NCI-H2171 (cell line): ENCODE data around the gene CHMP2B.
"Not testable (repeated sequence)": the region's sequence is repeated elsewhere in the genome, so short reads cannot be mapped to it uniquely, and the experiment has no call there.

Experiments used
- DNase-seq: peaks from one replicate; lab custom pipeline; 2025; lab: John Stamatoyannopoulos, UW

The CHMP2B gene

DNA sequence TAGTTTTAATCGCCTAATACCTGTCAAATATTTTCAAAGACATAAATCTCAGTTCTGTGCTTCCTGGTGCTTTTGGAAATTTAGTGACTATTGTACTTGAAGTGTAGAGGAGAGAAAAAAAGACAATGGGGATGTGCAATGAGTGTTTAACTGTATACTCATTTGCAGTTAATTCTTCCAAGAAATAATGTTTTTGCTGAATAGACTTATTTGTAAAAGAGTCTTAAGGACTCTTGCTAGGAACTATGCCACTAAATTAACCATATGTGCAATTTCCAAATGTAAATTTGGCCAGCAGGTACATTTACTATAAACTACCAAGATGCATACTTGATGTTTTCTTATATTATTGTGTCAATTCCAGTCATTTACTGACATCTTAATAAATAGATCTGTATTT is 2.0 kb downstream of the CHMP2B start:
- DNase-seq, result no peak

- no peak for DNase-seq
Observed at GRCh38 chr3:87233805-87234204, 6.7 kb downstream of the CHMP2B start.

DNA sequence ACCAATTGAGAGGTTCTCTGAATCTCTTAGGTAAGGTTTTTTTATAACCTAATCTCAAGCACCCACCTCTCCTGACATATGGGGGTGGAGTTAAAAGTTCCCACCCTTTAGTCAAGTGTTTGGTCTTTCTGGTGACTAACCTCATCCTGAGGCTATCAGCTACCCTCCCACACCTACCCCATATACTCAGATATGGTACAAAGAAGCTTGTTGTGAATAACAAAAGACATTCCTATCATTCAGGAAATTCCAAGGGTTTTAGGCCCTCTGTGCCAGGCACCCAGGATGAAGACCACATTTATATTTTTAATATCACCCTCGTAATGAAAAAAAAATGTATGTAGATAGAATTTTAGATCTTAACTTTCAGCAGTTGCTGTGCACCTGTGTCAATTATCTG is 9.0 kb downstream of the CHMP2B start:
- no peak for DNase-seq

GRCh38 chr3:87246662-87247429 is 19.7 kb downstream of the CHMP2B start:
- DNase-seq, result no peak

- no peak for DNase-seq
Observed at GRCh38 chr3:87247430-87247773, 20.3 kb downstream of the CHMP2B start.

- not testable (repeated sequence) for DNase-seq
Observed at GRCh38 chr3:87248231-87248630, 21.1 kb downstream of the CHMP2B start.

DNA sequence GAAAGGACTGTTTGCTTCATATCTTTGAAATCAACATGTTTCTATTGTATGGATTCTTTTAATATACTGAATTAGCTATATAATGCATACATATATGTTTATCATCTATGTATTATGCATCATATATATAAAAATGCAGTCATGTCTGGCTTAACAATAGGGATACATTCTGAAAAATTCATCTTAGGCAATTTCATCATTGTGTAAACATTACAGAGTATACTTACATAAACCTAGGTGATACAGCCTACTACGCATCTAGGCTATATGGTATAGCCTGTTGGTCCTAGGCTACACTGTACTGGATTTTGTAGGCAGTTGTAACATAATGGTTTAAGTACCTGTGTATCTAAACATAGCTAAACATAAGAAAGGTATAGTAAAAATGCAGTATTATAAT is 21.7 kb downstream of the CHMP2B start:
- no peak for DNase-seq

- no peak for DNase-seq
Observed at GRCh38 chr3:87250009-87250408, 22.9 kb downstream of the CHMP2B start.

DNA sequence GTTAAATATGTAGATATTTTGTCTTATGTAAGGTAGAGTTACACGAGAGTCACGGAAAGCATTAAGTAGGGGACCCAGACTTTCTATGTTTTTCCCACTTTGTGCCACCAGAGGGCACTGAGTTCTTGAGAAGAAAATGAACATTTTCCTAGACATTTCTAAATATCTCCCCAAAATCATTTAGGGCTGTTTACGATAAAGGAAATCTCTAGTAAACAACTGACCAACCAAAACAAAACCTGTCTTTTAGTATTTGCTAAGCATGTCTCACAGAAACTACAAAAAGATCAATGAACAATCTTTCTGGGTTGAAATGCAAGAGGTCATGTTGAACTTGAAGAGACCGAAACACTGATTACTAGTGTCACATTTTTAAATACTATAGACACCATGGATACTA is 33.2 kb downstream of the CHMP2B start:
- DNase-seq, result no peak

DNA sequence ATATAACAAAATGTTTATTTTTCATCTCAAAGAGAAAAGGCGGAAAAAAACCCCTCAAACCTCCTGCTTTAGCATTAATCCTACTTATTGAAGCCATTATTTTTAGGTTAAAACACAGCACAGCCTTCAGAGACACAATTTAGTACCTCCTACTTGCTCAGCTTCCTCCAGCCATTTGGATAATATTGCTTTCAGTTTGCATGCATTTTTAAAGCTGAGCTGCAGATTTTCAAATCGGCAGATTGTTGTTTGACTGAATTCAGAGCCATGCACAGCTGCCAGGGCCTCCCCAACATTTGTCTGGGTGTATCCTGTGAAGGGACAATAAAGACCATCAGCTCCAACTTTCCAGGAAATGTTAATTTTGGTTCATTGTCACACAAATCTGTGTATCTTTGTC is 34.8 kb downstream of the CHMP2B start:
- no peak for DNase-seq

DNA sequence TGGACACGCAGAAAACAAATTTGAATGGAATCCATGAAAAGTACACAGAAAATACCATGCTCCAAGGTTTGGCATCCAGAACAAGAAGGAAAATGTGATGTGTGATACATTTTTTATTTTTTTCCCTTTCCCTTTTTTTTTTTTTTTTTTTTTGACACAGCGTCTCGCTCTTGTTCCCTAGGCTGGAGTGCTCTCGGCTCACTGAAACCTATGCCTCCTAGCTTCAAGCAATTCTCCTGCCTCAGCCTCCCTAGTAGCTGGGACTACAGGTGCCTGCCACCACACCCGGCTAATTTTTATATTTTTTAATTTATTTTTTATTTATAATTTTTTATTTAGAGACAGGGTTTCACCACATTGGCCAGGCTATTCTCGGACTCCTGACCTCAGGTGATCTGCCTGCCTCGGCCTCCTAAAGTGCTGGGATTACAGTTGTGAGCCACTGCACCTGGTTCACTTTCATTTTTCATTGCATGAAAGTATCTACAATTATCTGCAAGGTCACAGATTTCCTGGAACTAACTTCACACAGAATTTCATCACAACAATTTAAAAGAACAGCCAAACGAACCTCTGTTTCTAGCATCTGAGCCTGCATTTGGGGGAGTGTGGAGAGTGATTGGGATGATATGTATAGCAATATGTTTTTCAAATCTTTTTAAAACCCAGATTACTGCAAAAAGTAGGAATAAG is 41.0 kb downstream of the CHMP2B start:
- DNase-seq, result no peak

- peak; percentile 7 for DNase-seq
Observed at GRCh38 chr3:87268646-87269211, 41.6 kb downstream of the CHMP2B start.

DNA sequence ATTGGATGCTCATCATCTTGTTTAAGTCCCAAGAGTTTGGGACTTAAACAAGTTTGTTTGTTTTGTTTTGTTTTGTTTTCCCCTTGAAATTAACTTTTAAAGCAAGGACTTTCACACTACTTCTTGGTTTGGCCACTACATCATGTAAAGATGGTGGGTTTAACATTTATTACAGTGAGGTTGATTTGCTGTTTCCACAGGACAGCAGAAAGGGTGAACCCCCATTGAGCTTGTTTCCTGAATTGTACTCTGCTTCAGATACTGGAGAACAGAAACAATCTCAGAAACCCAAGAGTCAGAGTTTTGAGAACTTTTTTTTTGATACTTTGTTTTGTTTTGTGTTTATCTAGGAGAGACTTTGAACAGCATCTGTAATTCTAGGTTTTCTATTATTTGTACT is 42.6 kb downstream of the CHMP2B start:
- no peak for DNase-seq

DNA sequence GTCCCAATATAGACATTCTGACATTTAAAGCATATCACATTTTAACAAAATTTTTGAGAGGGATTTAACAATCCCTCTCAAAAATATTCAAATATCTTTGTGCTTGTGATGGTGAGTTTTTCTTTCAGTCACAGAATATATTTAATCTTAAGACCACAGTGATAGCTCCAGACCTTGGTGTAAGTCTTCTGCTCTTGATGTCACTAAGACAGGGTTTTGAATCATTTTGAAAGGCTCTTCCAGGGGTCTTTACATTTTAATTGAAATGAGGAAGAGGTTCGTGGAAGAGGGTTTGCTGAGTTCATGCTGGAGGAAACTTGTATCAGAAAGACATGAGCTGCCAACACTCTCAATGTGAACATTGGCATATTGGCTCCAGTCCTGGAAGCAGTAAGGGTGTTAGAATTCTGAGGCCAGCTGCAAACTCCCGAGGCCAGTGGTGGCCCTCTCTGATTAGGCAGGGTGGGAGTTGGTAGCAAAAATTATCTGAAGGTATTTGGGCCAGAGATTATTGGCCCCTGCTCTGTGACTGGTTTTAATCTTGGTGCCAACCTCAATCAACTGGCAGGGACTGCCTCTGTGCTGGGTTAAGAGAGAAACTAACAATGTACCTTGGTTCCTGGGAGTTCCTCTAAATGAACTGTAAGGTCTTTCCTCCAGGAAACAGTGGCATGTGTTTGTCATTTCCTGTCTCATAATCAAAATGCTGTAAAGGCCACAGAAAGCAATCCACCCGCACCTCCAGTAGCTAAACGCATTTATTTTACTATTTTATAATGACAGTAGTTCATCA is 44.0 kb downstream of the CHMP2B start:
- DNase-seq, result no peak

DNA sequence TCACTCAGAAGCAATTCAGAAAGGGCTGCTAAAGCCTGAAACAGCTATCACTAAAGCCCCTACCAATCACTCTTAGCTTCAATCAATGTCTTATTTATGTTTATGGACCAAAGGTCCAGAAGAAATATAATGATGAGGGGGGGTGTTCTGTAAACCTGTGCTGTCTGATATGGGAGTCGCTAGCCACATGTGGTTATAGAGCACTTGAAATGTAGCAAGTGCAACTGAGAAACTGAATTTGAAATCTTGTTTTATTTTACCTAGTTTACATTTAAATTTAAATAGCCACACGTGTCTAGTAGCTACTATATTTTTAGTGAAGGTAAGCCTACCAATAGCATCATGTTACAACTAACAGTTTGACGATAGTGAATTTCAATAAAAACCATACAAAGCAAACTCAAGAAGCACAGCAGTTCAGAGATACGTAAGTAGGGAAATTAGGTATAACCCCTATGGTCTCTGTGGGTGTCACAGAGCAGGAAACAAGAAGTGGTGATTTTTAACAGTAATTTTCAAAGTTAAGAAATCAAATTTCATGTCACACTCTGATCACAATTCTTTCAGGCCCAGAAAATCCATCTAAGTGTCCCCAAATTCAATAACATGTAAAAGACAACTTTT is 45.7 kb downstream of the CHMP2B start:
- DNase-seq, result no peak

DNA sequence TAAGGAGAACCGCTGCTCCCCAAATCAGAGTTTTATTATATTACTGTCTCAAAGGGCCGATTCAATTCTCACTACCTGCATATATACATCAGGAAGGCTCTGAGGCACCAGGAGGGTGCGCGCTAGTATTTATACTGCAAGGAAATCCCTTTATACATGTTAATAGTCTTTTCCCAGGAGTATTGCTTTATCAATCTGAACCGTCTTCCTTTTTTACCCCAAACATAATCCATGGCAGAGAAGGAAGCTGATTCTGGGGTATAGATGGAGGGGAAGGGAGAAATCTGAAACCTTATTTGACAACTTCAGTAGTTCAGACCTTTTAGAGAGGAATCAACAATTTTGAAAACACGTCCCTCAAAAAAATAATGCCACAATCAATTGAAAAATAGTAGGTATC is 49.4 kb downstream of the CHMP2B start, which contains the start of gene POU1F1:
Gene POU1F1, minus strand, starts transcription at position 101 of the 400 bp plus-strand sequence. CDS start 122 bp downstream, outside the sequence.
- no peak for DNase-seq

DNA sequence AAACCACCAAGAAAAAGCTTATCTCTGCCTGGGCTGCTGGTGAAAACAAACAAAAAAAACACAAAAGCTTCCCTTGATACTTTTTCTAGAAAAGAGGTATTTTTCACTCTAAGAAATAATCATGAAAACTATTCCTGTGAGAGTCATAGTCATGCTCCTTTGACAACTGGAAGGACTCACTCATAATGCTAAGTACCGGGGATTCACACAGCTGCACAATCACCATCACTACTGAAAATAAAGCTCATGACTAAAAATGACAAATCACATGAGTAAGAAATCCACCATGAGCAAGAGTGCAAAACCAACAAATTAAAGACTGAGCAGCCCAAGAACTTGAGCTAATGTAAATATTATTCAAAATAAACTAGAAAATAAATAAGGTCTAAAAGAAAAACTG is 59.9 kb downstream of the CHMP2B start:
- no peak for DNase-seq

GRCh38 chr3:87288446-87288845 is 61.3 kb downstream of the CHMP2B start:
- no peak for DNase-seq

DNA sequence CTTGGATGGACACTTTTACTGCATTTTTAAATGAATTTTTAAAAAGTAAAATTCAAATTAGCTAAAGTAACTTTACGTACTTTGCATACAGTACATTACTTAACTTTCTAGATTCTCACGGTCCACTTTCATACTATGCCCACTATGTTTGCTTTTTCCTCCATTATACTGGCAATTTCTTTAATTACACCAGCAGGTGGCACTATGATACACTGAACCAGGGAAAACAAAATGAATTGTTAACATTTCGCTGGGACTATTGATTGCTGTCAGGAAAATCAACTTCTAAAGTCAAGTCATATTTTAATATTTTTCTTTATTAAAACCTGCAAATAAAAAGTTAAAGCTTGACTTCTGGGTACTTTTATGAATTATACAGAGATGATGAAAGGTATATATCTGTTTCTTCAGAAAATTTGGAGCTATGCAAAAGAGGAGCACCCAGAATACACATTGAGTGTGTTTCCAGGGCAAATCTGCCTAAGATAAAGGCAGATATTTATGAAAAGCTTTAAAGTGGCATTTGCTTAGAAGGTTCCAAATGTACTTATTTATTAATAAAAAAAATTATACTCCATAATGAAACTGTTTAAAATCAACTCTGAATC is 71.1 kb downstream of the CHMP2B start:
- no peak for DNase-seq

DNA sequence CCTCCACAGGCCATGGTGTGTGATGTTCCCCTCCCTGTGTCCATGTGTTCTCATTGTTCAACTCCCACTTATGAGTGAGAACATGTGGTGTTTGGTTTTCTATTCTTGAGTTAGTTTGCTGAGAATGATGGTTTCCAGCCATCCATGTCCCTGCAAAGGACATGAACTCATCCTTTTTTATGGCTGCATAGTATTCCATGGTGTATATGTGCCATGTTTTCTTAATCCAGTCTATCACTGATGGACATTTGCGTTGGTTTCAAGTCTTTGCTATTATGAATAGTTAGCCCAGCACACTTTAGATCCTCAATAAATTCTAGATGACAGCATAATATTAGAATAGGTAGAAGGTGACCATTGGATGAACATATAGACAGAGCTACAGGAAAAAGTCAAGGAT is 77.9 kb downstream of the CHMP2B start:
- DNase-seq, result not testable (repeated sequence)
